DLD1 (cell line): ENCODE measurements around the gene CLEC11A.

ENCODE experiments used
- in situ Hi-C: cut with HindIII; loops from 2 replicates; pipeline ENCODE4 v1.10.0; 2017; ENCODE audit warnings: low sequenced_read_pairs

CLEC11A gene

GRCh38 chr19:50723069-50723468 lies at the start of gene CLEC11A:
Gene CLEC11A (plus strand): TSS chr19:50723364. CDS start chr19:50723526, 162 bp downstream.
- in situ Hi-C loops = no loop called here

GRCh38 chr19:50676625-50677197 lies 46.5 kb upstream of the CLEC11A start:
- in situ Hi-C loops = no loop called here

GRCh38 chr19:50677636-50678035 lies 45.5 kb upstream of the CLEC11A start:
- in situ Hi-C loops = no loop called here

GRCh38 chr19:50678323-50678722 lies 44.8 kb upstream of the CLEC11A start:
- in situ Hi-C loops = no loop called here

GRCh38 chr19:50679177-50680125 lies 43.7 kb upstream of the CLEC11A start:
- in situ Hi-C loops = no loop called here

- in situ Hi-C loops = no loop called here
These were observed 36.7 kb upstream of the CLEC11A start for GRCh38 chr19:50686310-50687032.

GRCh38 chr19:50688766-50689165 lies 34.4 kb upstream of the CLEC11A start:
- in situ Hi-C loops = no loop called here

- in situ Hi-C loops = no loop called here
These were observed 32.7 kb upstream of the CLEC11A start for GRCh38 chr19:50690439-50690838.

GRCh38 chr19:50693064-50693975 lies 29.8 kb upstream of the CLEC11A start:
- in situ Hi-C loops = no loop called here

- in situ Hi-C loops = no loop called here
These were observed 28.4 kb upstream of the CLEC11A start for GRCh38 chr19:50694815-50695145.

GRCh38 chr19:50695251-50696093 lies 27.7 kb upstream of the CLEC11A start:
- in situ Hi-C loops = no loop called here

- in situ Hi-C loops = no loop called here
These were observed 27.1 kb upstream of the CLEC11A start for GRCh38 chr19:50696094-50696483.

- in situ Hi-C loops = no loop called here
These were observed 25.6 kb upstream of the CLEC11A start for GRCh38 chr19:50697414-50698124.

GRCh38 chr19:50701367-50701985 lies 21.7 kb upstream of the CLEC11A start:
- in situ Hi-C loops = no loop called here

- in situ Hi-C loops = no loop called here
These were observed 20.9 kb upstream of the CLEC11A start for GRCh38 chr19:50702158-50702870.

- in situ Hi-C loops = no loop called here
These were observed 20.0 kb upstream of the CLEC11A start for GRCh38 chr19:50702871-50703829.
